Measurements from ENCODE around the gene COQ2.

- TF ChIP-seq CTCF (IDR thresholded peaks at IDR 0.05) (no peak), POLR2A (IDR thresholded peaks at IDR 0.05) (no peak), EP300 (IDR thresholded peaks at IDR 0.05) (no peak)
Observed at GRCh38 chr4:83255584-83255983, 29.0 kb downstream of the COQ2 start.
